ENCODE data around the gene SLC16A8.

SLC16A8 gene

GRCh38 chr22:38111925-38112355, 28.0 kb upstream of the SLC16A8 start:
- no peak for ATAC-seq

GRCh38 chr22:38110863-38111852, 27.2 kb upstream of the SLC16A8 start:
- ATAC-seq: no peak

GRCh38 chr22:38110008-38110862, 26.3 kb upstream of the SLC16A8 start, which contains the start of gene BAIAP2L2:
BAIAP2L2 (minus strand) TSS chr22:38110684; CDS start chr22:38110525, 159 bp downstream.
- ATAC-seq: no peak

GRCh38 chr22:38109371-38110001, 25.5 kb upstream of the SLC16A8 start:
- peak in 1 of 2 donors; percentile 40 for ATAC-seq

- ATAC-seq: peak; percentile 18 to 35
Observed at GRCh38 chr22:38108561-38109319, 24.8 kb upstream of the SLC16A8 start.

- ATAC-seq: no peak
Observed at GRCh38 chr22:38107692-38108515, 23.9 kb upstream of the SLC16A8 start.

GRCh38 chr22:38106814-38107578, 23.0 kb upstream of the SLC16A8 start:
- ATAC-seq: no peak

- ATAC-seq: no peak
Observed at GRCh38 chr22:38104084-38104483, 20.1 kb upstream of the SLC16A8 start.

GRCh38 chr22:38103641-38104040, 19.7 kb upstream of the SLC16A8 start:
- ATAC-seq: no peak

- no peak for ATAC-seq
Observed at GRCh38 chr22:38098410-38099249, 14.6 kb upstream of the SLC16A8 start.

GRCh38 chr22:38097557-38098409, 13.8 kb upstream of the SLC16A8 start:
- no peak for ATAC-seq

GRCh38 chr22:38097058-38097457, 13.1 kb upstream of the SLC16A8 start:
- ATAC-seq: no peak

- no peak for ATAC-seq
Observed at GRCh38 chr22:38089474-38089851, 5.5 kb upstream of the SLC16A8 start.

- ATAC-seq: no peak
Observed at GRCh38 chr22:38088629-38089473, 4.9 kb upstream of the SLC16A8 start.

GRCh38 chr22:38087855-38088254, 3.9 kb upstream of the SLC16A8 start:
- no peak for ATAC-seq

GRCh38 chr22:38086942-38087341, 3.0 kb upstream of the SLC16A8 start:
- ATAC-seq: no peak

Data from activated CD4-positive, CD25-positive, alpha-beta regulatory T cell treated with anti-CD3 and anti-CD28 coated beads, Interleukin-2, amount 50 U/mL, for 24 hours (primary cell).